ENCODE data around the gene TPGS1. TPM values are rescaled to one million over a fixed set of nuclear protein-coding genes. Genes with fewer than 3 reads are reported as not detected.

The TPGS1 gene
- total RNA-seq, 1 experiment from 2014 or later: 40.7 TPM

- no peak for DNase-seq (ENCODE audit: low read depth)
These were observed 6.9 kb downstream of the TPGS1 start for GRCh38 chr19:514166-514663.

GRCh38 chr19:517721-518597 is 10.7 kb downstream of the TPGS1 start:
- DNase-seq (ENCODE audit: low read depth): no peak

GRCh38 chr19:518598-519231 is 11.4 kb downstream of the TPGS1 start:
- DNase-seq (ENCODE audit: low read depth): no peak

GRCh38 chr19:519449-519865 is 12.2 kb downstream of the TPGS1 start:
- DNase-seq (ENCODE audit: low read depth): no peak

- DNase-seq (ENCODE audit: low read depth): no peak
These were observed 15.4 kb downstream of the TPGS1 start for GRCh38 chr19:522726-523125.

- DNase-seq (ENCODE audit: low read depth): no peak
These were observed 16.9 kb downstream of the TPGS1 start for GRCh38 chr19:524062-524674.

GRCh38 chr19:525029-525428 is 17.7 kb downstream of the TPGS1 start:
- no peak for DNase-seq (ENCODE audit: low read depth)

- no peak for DNase-seq (ENCODE audit: low read depth)
These were observed 18.6 kb downstream of the TPGS1 start for GRCh38 chr19:525857-526419.

GRCh38 chr19:530134-531008 is 23.1 kb downstream of the TPGS1 start:
- no peak for DNase-seq (ENCODE audit: low read depth)

- peak; percentile 69 for DNase-seq (ENCODE audit: low read depth)
These were observed 23.9 kb downstream of the TPGS1 start for GRCh38 chr19:531009-531752.

- DNase-seq (ENCODE audit: low read depth): no peak
These were observed 24.7 kb downstream of the TPGS1 start, which contains the start of gene CDC34 for GRCh38 chr19:531753-532560. CDC34 (plus strand) TSS chr19:531760; CDS start chr19:531932, 172 bp downstream.

GRCh38 chr19:532561-533363 is 25.5 kb downstream of the TPGS1 start:
- DNase-seq (ENCODE audit: low read depth): peak; percentile 60

GRCh38 chr19:533364-534058 is 26.2 kb downstream of the TPGS1 start:
- no peak for DNase-seq (ENCODE audit: low read depth)

GRCh38 chr19:534088-534487 is 26.8 kb downstream of the TPGS1 start:
- DNase-seq (ENCODE audit: low read depth): no peak

GRCh38 chr19:535017-535835 is 27.9 kb downstream of the TPGS1 start:
- no peak for DNase-seq (ENCODE audit: low read depth)

GRCh38 chr19:536031-536880 is 29.0 kb downstream of the TPGS1 start:
- no peak for DNase-seq (ENCODE audit: low read depth)
